WTC11 (cell line): Measurements from ENCODE around the gene RSPH9.

ENCODE experiments used
- ELF4 ChIP-seq: sonication (generic); formaldehyde crosslinking; IDR thresholded peaks from 2 replicates; pipeline ENCODE4 v1.8.1; 2022; ENCODE audit warnings: low read depth, mild to moderate bottlenecking, moderate library complexity, missing genetic modification reagents
- SMAD3 ChIP-seq: sonication (generic); formaldehyde crosslinking; IDR thresholded peaks from 2 replicates; pipeline ENCODE4 v1.8.0; 2022; ENCODE audit warnings: missing genetic modification reagents, mild to moderate bottlenecking, borderline replicate concordance
- TF ChIP-seq, protein P1 (sequence below): fragments of 200-600 bp; IDR thresholded peaks from 2 replicates; pipeline ENCODE4 v1.8.0; 2022; ENCODE audit warnings: antibody characterized with exemption

DNA sequence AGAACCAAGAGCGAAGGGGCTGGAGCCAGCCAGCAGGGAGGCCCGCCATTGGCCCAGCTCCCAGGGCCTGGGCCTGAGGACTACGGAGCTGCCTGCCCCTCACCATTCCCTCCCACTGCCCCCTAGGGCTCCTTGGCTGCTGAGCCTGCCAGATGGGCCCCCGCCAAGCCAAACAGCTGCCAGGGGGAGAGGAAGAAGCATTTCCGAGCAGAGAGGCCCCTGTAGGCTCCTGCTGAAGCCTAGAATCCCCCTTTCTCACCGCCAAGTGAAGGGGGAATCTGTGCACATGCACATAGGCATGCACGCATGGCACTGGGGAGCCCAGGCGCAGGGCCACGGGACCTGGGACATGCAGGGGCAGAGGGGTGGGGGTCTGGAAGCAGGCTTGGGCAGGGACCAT lies 71.3 kb downstream of the RSPH9 start:
- TF ChIP-seq SMAD3 (no peak), ELF4 (CRISPR knock-in tag) (no peak)
- TF ChIP-seq, protein P1, sequence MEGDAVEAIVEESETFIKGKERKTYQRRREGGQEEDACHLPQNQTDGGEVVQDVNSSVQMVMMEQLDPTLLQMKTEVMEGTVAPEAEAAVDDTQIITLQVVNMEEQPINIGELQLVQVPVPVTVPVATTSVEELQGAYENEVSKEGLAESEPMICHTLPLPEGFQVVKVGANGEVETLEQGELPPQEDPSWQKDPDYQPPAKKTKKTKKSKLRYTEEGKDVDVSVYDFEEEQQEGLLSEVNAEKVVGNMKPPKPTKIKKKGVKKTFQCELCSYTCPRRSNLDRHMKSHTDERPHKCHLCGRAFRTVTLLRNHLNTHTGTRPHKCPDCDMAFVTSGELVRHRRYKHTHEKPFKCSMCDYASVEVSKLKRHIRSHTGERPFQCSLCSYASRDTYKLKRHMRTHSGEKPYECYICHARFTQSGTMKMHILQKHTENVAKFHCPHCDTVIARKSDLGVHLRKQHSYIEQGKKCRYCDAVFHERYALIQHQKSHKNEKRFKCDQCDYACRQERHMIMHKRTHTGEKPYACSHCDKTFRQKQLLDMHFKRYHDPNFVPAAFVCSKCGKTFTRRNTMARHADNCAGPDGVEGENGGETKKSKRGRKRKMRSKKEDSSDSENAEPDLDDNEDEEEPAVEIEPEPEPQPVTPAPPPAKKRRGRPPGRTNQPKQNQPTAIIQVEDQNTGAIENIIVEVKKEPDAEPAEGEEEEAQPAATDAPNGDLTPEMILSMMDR = no peak
